ENCODE measurements around the gene TRAPPC10.

Gene TRAPPC10

DNA sequence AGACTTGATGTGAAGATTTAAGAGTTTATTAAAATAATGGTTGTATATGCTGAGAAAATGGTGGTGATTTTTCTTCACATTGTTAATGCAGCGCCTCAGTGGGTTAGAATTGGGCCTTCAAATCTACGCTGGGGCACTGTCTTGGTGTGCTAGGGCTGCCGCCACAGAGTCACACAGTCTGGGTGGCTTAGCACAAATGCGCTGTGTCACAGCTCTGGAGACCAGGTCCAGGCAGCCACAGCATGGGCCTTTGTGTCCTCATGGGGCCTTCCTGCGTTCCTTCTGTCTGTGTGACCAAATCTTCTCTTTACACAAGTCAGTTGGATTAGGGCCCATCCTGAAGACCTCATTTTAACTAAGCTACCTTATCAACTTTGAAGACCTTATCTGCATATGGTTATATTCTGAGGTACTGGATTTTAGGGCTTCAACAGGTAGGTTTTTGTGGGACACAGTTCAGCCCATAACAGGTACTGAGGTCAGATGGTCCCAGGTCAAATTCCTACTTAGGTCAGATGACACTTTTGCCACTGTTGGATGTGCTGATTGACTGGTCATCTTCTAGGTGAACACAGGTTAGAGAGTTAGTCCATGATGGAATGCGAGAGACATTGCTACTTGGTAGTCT is 17.5 kb downstream of the TRAPPC10 start:
- DNase-seq (ENCODE audit: low read depth in 2 of 2): no peak

GRCh38 chr21:44035244-44035643 is 23.1 kb downstream of the TRAPPC10 start:
- no peak for DNase-seq (ENCODE audit: low read depth in 2 of 2)

GRCh38 chr21:44038063-44038462 is 26.0 kb downstream of the TRAPPC10 start:
- DNase-seq (ENCODE audit: low read depth in 2 of 2): no peak

DNA sequence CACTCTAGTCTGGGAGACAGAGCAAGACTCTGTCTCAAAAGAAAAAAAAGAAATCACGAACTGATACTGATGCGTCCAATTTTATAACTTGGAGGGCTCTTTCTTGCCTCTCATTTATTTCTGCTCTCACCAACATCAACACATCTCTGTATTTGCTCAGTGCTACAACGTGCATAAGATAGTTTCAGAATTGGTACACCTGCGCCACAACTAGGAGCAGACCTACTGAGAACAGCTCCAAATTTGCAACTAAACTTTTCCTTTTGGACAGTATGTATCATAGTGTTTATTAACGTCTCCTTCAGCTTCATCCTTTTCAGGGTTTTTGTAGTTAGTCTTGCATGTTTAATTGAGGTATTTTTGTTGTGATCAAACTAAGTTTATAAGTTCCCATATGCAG is 27.7 kb downstream of the TRAPPC10 start:
- DNase-seq (ENCODE audit: low read depth in 2 of 2): no peak

GRCh38 chr21:44043613-44044012 is 31.5 kb downstream of the TRAPPC10 start:
- no peak for DNase-seq (ENCODE audit: low read depth in 2 of 2)

DNA sequence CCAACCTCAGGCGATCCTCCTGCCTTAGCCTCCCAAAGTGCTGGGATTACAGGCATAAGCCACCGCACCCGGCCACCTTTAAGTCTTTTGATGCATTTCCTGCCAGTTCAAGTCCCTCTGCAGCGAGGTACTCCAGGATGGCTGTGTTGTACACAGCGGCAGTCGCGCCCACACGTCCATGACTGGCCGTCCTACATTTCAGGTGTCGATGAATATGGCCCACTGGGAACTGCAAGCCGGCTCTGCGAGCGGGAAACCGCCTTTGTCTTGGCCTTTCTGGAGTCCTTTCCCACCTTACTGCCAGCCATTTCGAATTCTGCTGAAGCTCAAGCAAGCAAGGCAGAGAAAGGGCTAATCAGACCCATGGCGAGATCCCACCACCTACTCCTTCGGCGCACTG is 34.6 kb downstream of the TRAPPC10 start:
- DNase-seq (ENCODE audit: low read depth in 2 of 2): no peak

DNA sequence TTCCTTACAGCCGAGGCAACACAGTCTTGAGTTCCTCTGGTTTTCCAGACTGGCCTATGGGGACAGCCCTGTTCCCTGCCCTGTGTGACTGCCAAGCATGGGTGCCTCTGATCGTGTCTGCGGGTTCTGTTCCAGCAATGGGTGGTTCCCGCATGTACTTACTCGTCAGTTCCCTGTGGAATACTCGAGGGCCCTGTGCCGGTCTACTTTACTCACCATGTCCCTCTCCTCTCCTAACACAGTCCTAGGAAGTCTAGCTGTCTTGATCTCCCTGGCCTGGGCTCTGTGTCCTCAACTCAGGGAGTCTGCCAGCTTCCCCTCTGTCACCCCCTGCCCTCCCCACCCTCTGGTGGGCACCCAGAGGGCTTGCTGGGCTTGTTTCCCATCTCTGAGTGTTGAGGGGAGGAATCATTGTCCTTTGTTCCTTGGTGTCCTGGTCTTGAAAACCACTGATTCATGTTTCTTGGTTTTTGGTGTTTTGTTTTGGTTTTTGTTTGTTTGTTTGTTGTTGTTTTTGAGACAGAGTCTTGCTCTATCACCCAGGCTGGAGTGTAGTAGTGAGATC is 36.0 kb downstream of the TRAPPC10 start:
- no peak for DNase-seq (ENCODE audit: low read depth in 2 of 2)

DNA sequence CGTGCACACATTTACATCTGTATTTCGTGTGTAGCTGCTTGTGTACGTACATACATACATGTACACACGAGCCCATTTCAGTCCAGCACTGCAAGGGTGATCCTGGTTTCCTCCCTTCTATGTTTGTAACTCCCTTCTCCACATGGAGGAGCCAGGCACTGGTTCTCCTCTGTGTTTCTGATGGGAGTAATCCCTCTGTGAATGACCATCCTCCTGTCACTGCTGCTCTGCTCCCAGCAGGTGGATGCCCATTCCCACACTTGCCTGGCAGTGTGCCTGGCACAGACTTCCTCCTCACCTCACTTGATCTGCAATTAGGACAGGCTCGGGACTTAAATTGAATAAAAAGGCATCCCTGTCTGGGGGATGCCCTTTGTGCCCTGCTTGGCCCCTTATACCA is 37.1 kb downstream of the TRAPPC10 start:
- no peak for DNase-seq (ENCODE audit: low read depth in 2 of 2)

- no peak for DNase-seq (ENCODE audit: low read depth in 2 of 2)
Measured at GRCh38 chr21:44049606-44050005, 37.5 kb downstream of the TRAPPC10 start.

DNA sequence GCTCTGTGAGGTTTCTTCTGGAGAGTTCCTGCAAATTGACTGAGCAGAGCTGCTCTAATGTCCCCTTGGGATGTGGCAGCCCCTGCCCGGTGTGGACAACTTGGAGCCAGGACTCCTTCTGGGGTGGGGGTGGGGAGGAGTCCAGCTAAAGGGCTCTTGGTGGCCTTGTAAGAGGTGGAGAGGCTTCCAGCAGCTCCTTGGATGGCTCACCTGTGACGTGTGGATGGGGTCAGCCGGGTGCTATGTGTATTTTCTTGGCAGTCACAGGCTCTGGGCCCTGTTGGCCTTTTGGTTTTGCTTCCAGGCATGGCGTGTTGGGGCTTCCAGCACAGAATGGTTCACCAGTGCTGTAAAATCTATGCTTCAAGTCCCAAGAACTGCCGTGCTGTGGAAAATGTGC is 38.2 kb downstream of the TRAPPC10 start:
- DNase-seq (ENCODE audit: low read depth in 2 of 2): no peak

GRCh38 chr21:44051462-44051941 is 39.4 kb downstream of the TRAPPC10 start:
- no peak for DNase-seq (ENCODE audit: low read depth in 2 of 2)

GRCh38 chr21:44052071-44052829 is 40.1 kb downstream of the TRAPPC10 start:
- no peak for DNase-seq (ENCODE audit: low read depth in 2 of 2)

- DNase-seq (ENCODE audit: low read depth in 2 of 2): no peak
Measured at GRCh38 chr21:44052830-44053226, 40.7 kb downstream of the TRAPPC10 start.

DNA sequence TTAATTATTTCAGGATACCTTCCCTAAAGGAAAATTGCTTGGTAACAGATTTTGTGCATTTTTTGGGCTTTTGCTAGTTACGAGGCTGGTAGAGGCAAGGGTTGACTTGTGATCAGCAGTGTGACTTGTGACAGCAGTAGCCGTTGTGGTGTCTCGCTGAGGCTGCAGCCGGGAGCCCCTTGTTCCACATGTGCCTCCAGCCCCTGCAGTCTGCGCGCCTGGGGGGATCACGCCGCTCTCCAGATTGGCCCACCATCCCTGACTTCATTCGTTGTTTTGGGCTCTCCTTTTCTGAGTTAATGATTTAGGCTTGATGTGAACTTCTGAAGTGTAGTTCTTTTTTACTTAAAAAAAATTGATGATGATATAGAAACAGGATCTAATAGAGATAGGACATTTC is 41.5 kb downstream of the TRAPPC10 start:
- DNase-seq (ENCODE audit: low read depth in 2 of 2): no peak

- no peak for DNase-seq (ENCODE audit: low read depth in 2 of 2)
Measured at GRCh38 chr21:44054710-44055109, 42.6 kb downstream of the TRAPPC10 start.

DNA sequence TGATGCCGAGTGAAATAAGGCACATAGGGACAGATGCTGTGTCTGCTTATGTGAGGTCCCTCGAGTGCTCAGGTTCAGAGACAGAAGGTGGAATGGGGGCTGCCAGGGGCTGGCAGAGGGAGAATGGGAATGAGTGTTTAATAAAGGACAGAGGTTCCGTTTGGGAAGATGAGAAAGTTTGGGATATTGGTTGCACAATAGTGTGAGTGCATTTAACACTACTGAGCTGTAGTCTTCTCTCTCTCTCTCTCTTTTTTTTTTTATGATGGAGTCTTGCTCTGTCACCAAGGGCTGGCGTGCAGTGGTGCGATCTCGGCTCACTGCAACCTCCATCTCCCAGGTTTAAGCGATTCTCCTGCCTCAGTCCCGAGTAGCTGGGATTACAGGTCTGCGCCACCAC is 44.9 kb downstream of the TRAPPC10 start:
- DNase-seq (ENCODE audit: low read depth in 2 of 2): no peak

DNA sequence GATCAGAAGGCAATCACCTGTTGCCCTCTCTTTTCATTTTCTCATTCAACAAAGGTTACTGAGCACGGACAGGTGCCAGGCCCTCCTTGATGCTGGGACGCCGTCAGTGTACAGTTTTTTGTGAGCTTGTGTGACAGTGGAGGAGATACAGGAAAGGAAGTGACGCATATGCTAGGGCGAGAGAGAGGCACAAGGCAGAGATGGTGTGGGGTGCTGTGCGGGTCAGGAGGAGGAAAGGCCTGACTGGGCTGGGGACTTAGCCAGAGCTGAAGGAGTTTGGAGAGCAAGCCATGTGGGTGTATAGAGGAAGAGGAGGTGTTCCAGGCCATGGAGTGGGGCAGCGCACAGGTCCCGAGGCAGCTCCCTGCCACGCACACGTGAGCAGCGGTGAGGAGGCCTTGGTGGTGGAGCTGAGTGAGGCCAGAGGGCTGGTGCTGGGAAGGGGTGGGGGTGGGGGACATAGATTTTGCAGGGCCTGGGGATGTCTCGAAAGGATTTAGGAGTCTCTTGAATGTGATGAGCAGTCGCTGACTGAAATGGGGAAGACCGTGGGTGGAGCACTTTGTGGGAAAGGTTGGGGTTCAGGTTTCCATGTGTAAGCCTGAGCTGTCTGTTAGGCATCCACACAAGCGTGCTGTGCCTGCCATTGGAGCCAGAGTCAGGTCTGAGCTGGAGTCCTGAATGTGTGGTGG is 46.0 kb downstream of the TRAPPC10 start:
- no peak for DNase-seq (ENCODE audit: low read depth in 2 of 2)

- DNase-seq (ENCODE audit: low read depth in 2 of 2): no peak
Measured at GRCh38 chr21:44058652-44058964, 46.5 kb downstream of the TRAPPC10 start.

DNA sequence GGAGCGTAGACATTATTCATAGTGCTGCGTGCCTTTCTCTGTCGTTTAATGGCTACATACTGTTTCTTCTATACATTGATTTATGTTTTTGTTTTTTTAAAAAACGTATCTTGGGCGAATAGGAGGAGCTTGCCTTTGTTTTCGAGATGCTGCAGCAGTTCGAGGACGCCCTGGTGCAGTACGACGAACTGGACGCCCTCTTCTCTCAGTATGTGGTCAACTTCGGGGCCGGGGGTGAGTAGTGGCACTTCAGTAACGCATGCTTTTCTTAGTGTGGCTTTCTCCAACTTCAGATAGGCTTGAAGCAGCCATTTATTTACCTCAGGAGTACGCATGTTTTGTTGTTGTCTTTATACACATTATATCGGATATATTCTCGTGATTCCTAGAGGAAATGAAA is 46.9 kb downstream of the TRAPPC10 start:
- DNase-seq (ENCODE audit: low read depth in 2 of 2): no peak

DNA sequence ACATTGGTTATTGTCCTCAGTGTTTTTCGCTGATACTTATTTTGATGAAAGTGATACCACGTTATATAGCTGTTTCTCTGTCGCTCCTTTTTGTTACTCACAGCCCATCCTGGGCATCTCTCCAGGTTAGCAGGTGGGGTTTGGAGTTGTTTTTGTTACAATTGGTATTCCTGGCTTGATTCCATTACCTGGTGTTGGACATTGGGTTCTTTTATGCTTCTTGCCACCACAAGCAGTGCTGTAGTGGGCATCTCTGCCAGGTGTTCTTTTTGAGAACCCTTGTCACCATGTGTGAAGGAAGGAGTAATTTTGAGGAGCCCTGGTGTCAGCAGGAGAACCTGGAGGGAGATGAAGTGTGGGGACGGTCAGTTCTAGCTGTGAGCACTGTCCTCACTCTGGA is 47.6 kb downstream of the TRAPPC10 start:
- DNase-seq (ENCODE audit: low read depth in 2 of 2): no peak

DNA sequence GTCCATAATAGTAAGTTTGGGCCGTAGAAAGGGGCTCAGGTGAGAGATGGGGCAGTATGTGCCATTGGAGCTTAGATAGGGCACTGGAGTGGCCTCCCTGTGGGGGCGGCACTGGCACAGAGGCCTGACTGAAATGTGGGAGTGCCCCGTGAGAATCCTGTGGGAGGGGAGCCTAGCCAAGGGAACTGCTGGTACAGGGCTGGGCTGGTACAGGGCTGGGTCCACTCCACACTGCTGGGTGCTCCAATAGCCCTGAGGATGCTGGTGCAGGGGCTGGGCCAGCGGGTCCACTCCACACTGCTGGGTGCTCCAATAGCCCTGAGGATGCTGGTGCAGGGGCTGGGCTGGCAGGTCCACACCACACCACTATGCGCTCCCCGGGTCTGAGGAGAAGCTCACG is 50.3 kb downstream of the TRAPPC10 start:
- DNase-seq (ENCODE audit: low read depth in 2 of 2): no peak

GRCh38 chr21:44063151-44063912 is 51.2 kb downstream of the TRAPPC10 start:
- DNase-seq (ENCODE audit: low read depth in 2 of 2): no peak
